ENCODE data around the gene NOS1AP.

The NOS1AP gene

GRCh38 chr1:162083273-162083672 is 13.8 kb downstream of the NOS1AP start:
- no peak overlapping the region for H3K4me3 ChIP-seq (ENCODE audit: low read depth, low read length)
- DNase-seq (ENCODE audit: low read depth) = no peak

DNA sequence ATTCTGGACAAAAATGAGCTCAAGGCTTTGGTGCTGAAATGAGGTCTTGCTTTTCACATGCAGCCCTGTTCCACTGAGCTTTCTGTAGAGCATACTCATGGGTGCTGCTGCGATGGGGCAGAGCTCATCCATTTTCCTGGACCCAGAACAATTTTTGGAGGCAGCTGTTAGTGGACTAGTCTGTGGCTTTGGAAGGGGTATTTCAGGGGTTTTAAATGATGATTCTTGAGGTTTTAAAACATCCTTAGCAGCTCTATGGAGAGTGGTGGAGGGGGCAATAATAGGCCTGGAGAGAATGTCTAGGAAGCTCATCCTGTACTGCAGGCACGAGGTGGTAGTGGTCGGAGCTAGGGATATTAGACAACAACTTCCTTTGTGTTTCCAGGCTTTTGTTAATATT is 16.5 kb downstream of the NOS1AP start:
- DNase-seq (ENCODE audit: low read depth) = no peak
- H3K4me3 ChIP-seq (ENCODE audit: low read depth, low read length) = no peak overlapping the region

- DNase-seq (ENCODE audit: low read depth) = no peak
- H3K4me3 ChIP-seq (ENCODE audit: low read depth, low read length) = no peak overlapping the region
These were observed 17.6 kb downstream of the NOS1AP start for GRCh38 chr1:162087111-162087510.

GRCh38 chr1:162087574-162087973 is 18.1 kb downstream of the NOS1AP start:
- no peak for DNase-seq (ENCODE audit: low read depth)
- no peak overlapping the region for H3K4me3 ChIP-seq (ENCODE audit: low read depth, low read length)

- H3K4me3 ChIP-seq (ENCODE audit: low read depth, low read length) = no peak overlapping the region
- no peak for DNase-seq (ENCODE audit: low read depth)
These were observed 18.9 kb downstream of the NOS1AP start for GRCh38 chr1:162088281-162088969.

DNA sequence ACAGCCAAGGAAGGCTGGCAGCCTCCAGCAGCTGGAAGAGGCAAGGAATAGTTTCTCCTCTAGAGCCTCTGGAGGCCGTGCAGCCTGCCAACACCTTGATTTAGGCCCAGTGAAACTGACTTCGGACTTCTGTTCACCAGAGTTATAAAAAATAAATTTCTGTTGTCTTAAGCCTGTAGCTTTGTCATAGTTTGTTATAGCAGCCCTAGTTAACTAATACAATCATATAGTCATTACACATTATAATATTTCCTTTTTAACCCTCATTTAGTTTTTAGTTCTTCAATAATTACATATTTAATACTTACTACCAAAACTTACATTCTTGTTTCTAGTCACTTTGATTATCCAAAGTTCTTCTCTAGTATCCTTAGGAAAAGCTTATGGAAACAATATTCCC is 20.3 kb downstream of the NOS1AP start:
- no peak for DNase-seq (ENCODE audit: low read depth)
- no peak overlapping the region for H3K4me3 ChIP-seq (ENCODE audit: low read depth, low read length)

- DNase-seq (ENCODE audit: low read depth) = no peak
- no peak overlapping the region for H3K4me3 ChIP-seq (ENCODE audit: low read depth, low read length)
These were observed 20.9 kb downstream of the NOS1AP start for GRCh38 chr1:162090378-162090777.

DNA sequence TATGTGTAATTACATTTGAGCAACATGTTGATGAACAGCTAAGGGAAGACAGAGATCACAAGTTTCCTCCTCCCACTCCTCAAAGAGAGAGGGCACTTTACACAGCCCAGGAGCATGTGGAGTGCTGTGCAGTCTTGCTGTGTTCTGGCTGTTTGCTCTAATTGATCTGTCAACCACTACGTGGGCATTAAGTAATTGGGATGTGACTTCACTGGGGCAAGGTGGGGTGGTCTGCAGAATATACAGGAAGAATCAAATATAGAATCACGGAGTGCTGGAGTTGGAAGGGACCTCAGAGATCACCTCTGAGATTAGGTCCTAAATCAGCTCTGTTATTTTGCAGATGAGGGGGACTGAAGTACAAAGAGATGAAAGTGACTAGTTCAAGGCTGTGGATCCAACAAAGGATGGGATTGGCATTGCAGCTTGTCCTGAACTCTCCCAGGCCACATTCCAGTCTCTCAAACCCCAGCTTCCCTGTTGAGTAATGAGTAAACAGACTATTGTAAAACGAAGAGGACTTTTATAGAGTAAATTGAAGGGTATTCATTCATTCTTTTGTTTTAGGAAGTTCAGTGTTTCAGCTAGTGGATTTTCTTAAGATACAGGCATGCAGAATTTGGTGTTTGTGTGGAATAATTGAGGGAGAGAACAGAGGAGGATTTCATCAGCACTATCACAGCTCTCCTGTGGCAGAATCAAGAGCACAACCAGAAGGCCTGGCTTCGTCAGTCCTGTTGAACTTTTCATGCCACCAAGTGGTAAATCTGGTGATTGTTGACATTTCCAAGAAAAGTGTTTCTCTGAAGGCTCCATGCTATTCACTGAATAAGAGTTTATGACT is 22.4 kb downstream of the NOS1AP start:
- no peak overlapping the region for H3K4me3 ChIP-seq (ENCODE audit: low read depth, low read length)
- DNase-seq (ENCODE audit: low read depth) = no peak

GRCh38 chr1:162093095-162093494 is 23.6 kb downstream of the NOS1AP start:
- no peak for DNase-seq (ENCODE audit: low read depth)
- no peak overlapping the region for H3K4me3 ChIP-seq (ENCODE audit: low read depth, low read length)

GRCh38 chr1:162094271-162094670 is 24.8 kb downstream of the NOS1AP start:
- DNase-seq (ENCODE audit: low read depth) = no peak
- H3K4me3 ChIP-seq (ENCODE audit: low read depth, low read length) = no peak overlapping the region

- H3K4me3 ChIP-seq (ENCODE audit: low read depth, low read length) = no peak overlapping the region
- no peak for DNase-seq (ENCODE audit: low read depth)
These were observed 25.2 kb downstream of the NOS1AP start for GRCh38 chr1:162094723-162095122.

GRCh38 chr1:162107911-162108310 is 38.4 kb downstream of the NOS1AP start:
- no peak for DNase-seq (ENCODE audit: low read depth)
- no peak overlapping the region for H3K4me3 ChIP-seq (ENCODE audit: low read depth, low read length)

GRCh38 chr1:162108426-162108825 is 38.9 kb downstream of the NOS1AP start:
- DNase-seq (ENCODE audit: low read depth) = no peak
- H3K4me3 ChIP-seq (ENCODE audit: low read depth, low read length) = no peak overlapping the region

GRCh38 chr1:162110910-162111309 is 41.4 kb downstream of the NOS1AP start:
- DNase-seq (ENCODE audit: low read depth) = no peak

DNA sequence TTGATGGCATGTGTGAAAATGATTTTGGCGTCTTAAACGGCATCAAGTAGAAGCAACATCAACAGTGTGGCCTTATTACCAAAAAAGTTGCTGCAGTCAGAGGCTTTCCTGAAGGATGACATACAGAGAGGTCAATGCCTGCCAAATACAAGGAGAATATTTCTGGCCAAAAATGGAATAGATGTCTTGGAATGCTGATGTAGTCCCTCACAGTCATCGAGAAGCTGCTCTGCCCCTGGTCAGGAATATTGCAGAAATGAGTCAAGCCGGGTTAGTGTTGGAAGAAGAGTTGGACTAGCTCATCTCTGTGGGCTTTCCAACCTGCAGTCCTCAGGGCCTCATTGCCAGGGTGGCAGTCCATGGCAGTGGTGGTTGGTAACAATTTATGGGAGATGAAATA is 42.1 kb downstream of the NOS1AP start:
- no peak for DNase-seq (ENCODE audit: low read depth)
- H3K4me3 ChIP-seq (ENCODE audit: low read depth, low read length) = no peak overlapping the region

More at GRCh38 chr1:162110910-162111309, 41.4 kb downstream of the NOS1AP start:
- no peak overlapping the region for H3K4me3 ChIP-seq (ENCODE audit: low read depth, low read length)

DNA sequence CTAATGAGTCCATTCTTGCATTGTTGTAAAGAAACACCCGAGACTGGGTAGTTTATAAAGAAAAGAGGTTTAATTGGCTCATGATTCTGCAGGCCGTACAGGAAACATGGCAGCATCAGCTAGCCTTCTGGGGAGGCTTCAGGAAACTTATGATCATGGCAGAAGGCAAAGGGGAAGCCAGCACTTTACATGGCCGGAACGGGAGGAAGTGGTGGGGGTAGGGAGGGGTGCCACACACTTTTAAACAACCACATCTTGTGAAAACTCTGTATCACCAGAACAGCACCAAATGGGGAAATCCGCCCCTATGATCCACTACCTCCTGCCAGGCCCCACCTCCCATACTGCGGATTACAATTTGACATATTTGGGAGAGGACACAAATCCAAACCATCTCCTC is 43.9 kb downstream of the NOS1AP start:
- no peak for DNase-seq (ENCODE audit: low read depth)

DNA sequence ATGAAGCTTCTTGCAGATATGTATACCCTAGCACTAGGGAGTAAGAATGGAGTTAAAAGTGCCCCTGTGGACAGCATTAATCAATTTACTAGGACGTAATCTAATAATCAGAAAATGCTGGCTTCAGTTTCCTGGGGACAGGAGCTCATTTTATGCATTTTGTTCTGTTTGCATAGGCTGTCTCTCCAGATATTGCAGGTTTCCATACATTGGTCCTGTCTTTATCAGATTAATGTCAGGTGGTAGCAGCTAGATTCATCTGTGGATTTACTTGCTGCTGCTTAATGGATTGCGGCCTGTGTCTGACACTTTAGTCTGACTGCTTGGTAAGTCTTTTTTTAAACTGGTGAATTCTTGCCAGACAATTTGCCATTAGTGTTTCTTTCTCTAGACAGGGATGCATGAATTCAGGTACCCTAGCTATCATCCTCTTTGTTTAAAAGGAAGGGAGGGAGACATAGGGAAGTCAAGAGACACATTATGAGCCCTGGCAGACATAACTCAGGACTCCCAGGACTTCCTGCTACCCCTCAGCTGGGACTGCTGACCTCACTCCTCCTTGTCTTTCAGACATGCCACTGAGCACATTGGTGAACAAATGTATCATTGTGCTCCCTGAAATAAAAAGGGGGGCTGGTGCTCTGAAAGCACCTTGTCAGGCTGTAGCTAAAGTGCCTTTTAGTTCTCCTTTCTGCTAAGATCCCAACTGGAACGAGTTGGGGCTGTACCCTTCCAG is 47.7 kb downstream of the NOS1AP start:
- no peak for DNase-seq (ENCODE audit: low read depth)
- H3K4me3 ChIP-seq (ENCODE audit: low read depth, low read length) = no peak overlapping the region

More for the DNA sequence above, 43.9 kb downstream of the NOS1AP start:
- no peak overlapping the region for H3K4me3 ChIP-seq (ENCODE audit: low read depth, low read length)

GRCh38 chr1:162118063-162118462 is 48.6 kb downstream of the NOS1AP start:
- no peak overlapping the region for H3K4me3 ChIP-seq (ENCODE audit: low read depth, low read length)

GRCh38 chr1:162128693-162129356 is 59.3 kb downstream of the NOS1AP start:
- H3K4me3 ChIP-seq (ENCODE audit: low read depth, low read length) = no peak overlapping the region
- DNase-seq (ENCODE audit: low read depth) = no peak

More at GRCh38 chr1:162118063-162118462, 48.6 kb downstream of the NOS1AP start:
- no peak for DNase-seq (ENCODE audit: low read depth)

DNA sequence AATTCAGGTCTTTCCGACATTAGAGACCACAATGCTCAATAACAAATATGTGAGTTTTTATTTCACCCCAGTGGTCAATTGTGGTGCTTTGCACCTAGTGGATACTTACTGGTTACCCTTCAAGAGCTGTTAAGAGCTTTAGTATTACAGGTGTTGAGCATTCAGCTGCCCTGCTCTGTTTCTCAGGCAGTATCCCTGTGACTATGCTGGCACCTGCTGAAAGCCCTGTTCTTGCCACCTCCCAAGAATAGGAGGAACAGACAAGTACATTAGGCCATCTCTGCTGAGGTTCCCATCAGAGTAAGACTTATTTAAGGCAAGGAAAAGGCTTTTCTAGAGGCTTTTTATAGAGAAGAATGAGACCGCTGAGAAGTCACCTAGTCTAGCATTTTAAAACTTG is 60.8 kb downstream of the NOS1AP start:
- H3K4me3 ChIP-seq (ENCODE audit: low read depth, low read length) = no peak overlapping the region
- no peak for DNase-seq (ENCODE audit: low read depth)

All from skeletal muscle cell (primary cell).